Endothelial cell of umbilical vein (primary cell): ENCODE data around the gene HEYL. TPM values are rescaled to one million over a fixed set of nuclear protein-coding genes. Genes with fewer than 3 reads are reported as not detected.

Experiments
- BruUV-seq: library from RNA; stranded (reverse); fragments of 400-500 nt; replicated peaks from 2 replicates; lab custom pipeline; 2021; lab: Mats Ljungman, UMichigan
- CTCF ChIA-PET: fragments of 300-600, 350-600 bp; sonication (Branson Sonifier 250); formaldehyde crosslinking; loops from one replicate; lab custom pipeline; 2021; ENCODE audit warnings: antibody characterized with exemption, inconsistent platforms; lab: Charles Lee
- POLR2A ChIA-PET: fragments of 300-600, 350-600 bp; sonication (Branson Sonifier 250); formaldehyde crosslinking; loops from one replicate; lab custom pipeline; 2021; ENCODE audit warnings: antibody characterized with exemption, inconsistent platforms; lab: Charles Lee
- DNase-seq: peaks from one replicate; pipeline ENCODE4 v3.0.0-alpha.2; 2011; ENCODE audit warnings: low read depth, low spot score
- FAIRE-seq: peaks from 2 replicates; lab custom pipeline; 2011; peaks lifted over from hg19 to GRCh38; lab: Jason Lieb, UNC
- H2AFZ ChIP-seq: 2 replicates; pipeline ENCODE4 v1.6.0; 2012; ENCODE audit warnings: low read depth, low read length, control low read depth, inconsistent platforms
- H3K27ac ChIP-seq: 2 replicates; pipeline ENCODE4 v1.5.1; 2011; ENCODE audit warnings: low read depth, mild to moderate bottlenecking, control low read depth, low read length, moderate library complexity; ENCODE audit not compliant: insufficient read depth
- H3K27me3 ChIP-seq, 2 experiments: 2 replicates each; pipeline versions ENCODE4 v1.6.0 to v1.6.1; 2011; ENCODE audit warnings: low read length in 2 of 2, mixed read lengths in 1 of 2; ENCODE audit not compliant: control insufficient read depth in 2 of 2, insufficient read depth in 2 of 2
- H3K36me3 ChIP-seq, 2 experiments: 2 replicates in 1 of 2; 3 replicates in 1 of 2; pipeline ENCODE4 v1.5.1; 2011; ENCODE audit warnings: low read length in 2 of 2, mild to moderate bottlenecking in 1 of 2, moderate library complexity in 1 of 2; ENCODE audit not compliant: control insufficient read depth in 2 of 2, insufficient read depth in 2 of 2; ENCODE audit errors: extremely low read depth in 1 of 2
- H3K4me1 ChIP-seq: 3 replicates; pipeline ENCODE4 v1.5.1; 2011; ENCODE audit warnings: mild to moderate bottlenecking, low read length; ENCODE audit not compliant: control insufficient read depth, insufficient read depth; ENCODE audit errors: extremely low read depth
- H3K4me2 ChIP-seq: 2 replicates; pipeline ENCODE4 v1.6.1; 2011; ENCODE audit warnings: low read length, control low read depth, mixed read lengths; ENCODE audit not compliant: insufficient read depth
- H3K4me3 ChIP-seq, 3 experiments: fragments of 200-600 bp in 1 of 3; sonication (generic), shearing (Covaris generic) in 1 of 3; replicated peaks in 1 of 3; 2 replicates each; pipeline ENCODE4 v1.5.1; 2011 to 2016; ENCODE audit warnings: control low read depth in 3 of 3, low read length in 3 of 3, mild to moderate bottlenecking in 2 of 3, inconsistent platforms in 1 of 3, low read depth in 1 of 3, moderate library complexity in 1 of 3; ENCODE audit not compliant: insufficient read depth in 1 of 3
- H3K79me2 ChIP-seq: 2 replicates; pipeline ENCODE4 v1.6.0; 2012; ENCODE audit warnings: low read length, inconsistent platforms; ENCODE audit not compliant: control insufficient read depth, insufficient read depth
- H3K9ac ChIP-seq: replicated peaks from 2 replicates; pipeline ENCODE3; 2011; ENCODE audit warnings: low read length, control low read depth; ENCODE audit not compliant: insufficient read depth; ENCODE audit errors: extremely low read depth
- H3K9me1 ChIP-seq: replicated peaks from 3 replicates; pipeline ENCODE4 v1.6.0; 2011; ENCODE audit warnings: mild to moderate bottlenecking, low read length; ENCODE audit not compliant: control insufficient read depth, insufficient read depth; ENCODE audit errors: extremely low read depth
- H3K9me3 ChIP-seq: replicated peaks from 2 replicates; pipeline ENCODE4 v1.5.1; 2012; ENCODE audit warnings: low read length, inconsistent platforms; ENCODE audit not compliant: control insufficient read depth, insufficient read depth
- H4K20me1 ChIP-seq: replicated peaks from 2 replicates; pipeline ENCODE3; 2011; ENCODE audit warnings: mild to moderate bottlenecking, low read length; ENCODE audit not compliant: control insufficient read depth, insufficient read depth; ENCODE audit errors: extremely low read depth
- CTCF ChIP-seq, 2 donors: IDR thresholded peaks; 1 replicate in 1 of 2; 2 replicates in 1 of 2; pipeline ENCODE4 v1.5.1; 2011; ENCODE audit warnings: low read length in 2 of 2, mild to moderate bottlenecking in 2 of 2, moderate library complexity in 2 of 2, control low read depth in 1 of 2, inconsistent platforms in 1 of 2, low read depth in 1 of 2; ENCODE audit not compliant: insufficient read depth in 1 of 2; ENCODE audit errors: extremely low read depth in 1 of 2
- EZH2 ChIP-seq: IDR thresholded peaks from 2 replicates; pipeline ENCODE4 v1.6.1; 2012; ENCODE audit warnings: borderline replicate concordance, low read depth, mild to moderate bottlenecking, moderate library complexity, low read length, inconsistent platforms; ENCODE audit not compliant: severe bottlenecking
- FOS ChIP-seq: IDR thresholded peaks from 2 replicates; pipeline ENCODE4 v1.6.1; 2011; ENCODE audit warnings: mild to moderate bottlenecking, low read length, moderate library complexity, borderline replicate concordance; ENCODE audit not compliant: insufficient read depth
- GATA2 ChIP-seq: IDR thresholded peaks from 2 replicates; pipeline ENCODE4 v1.7.0; 2011; ENCODE audit warnings: low read depth, mild to moderate bottlenecking, moderate library complexity, mixed read lengths, low read length; ENCODE audit not compliant: insufficient read length, insufficient read depth
- JUN ChIP-seq: IDR thresholded peaks from 2 replicates; pipeline ENCODE4 v1.6.1; 2011; ENCODE audit warnings: borderline replicate concordance, low read depth; ENCODE audit not compliant: insufficient read length, insufficient read depth
- MAX ChIP-seq: IDR thresholded peaks from 2 replicates; pipeline ENCODE4 v1.6.1; 2011; ENCODE audit not compliant: insufficient read depth, insufficient read length
- MYC ChIP-seq: IDR thresholded peaks from one replicate; pipeline ENCODE4 v1.6.1; 2011; ENCODE audit warnings: mild to moderate bottlenecking, low read depth, low read length
- POLR2A ChIP-seq: IDR thresholded peaks from 2 replicates; pipeline ENCODE4 v1.6.1; 2012; ENCODE audit warnings: low read depth, mild to moderate bottlenecking, control low read depth, low read length
- POLR2AphosphoS5 ChIP-seq: IDR thresholded peaks from 2 replicates; pipeline ENCODE4 v1.6.1; 2012; ENCODE audit warnings: low read depth, mild to moderate bottlenecking, control low read depth, low read length, moderate library complexity; ENCODE audit not compliant: insufficient read depth
- dilution Hi-C: fragments of 300-500 bp; cut with MboI; formaldehyde crosslinking; loops from one replicate; pipeline ENCODE4 v1.15.0; 2019; ENCODE audit warnings: low sequenced_read_pairs; ENCODE audit not compliant: extremely low pct_ligation_motif_present
- intact Hi-C: fragments of 100-400 bp; cut with micrococcal nuclease; formaldehyde crosslinking; loops from one replicate; pipeline ENCODE4 v1.10.0; 2022
- polyA plus RNA-seq, 4 experiments: library from polyadenylated mRNA; depleted of rRNA in 3 of 4; stranded (reverse) in 3 of 4; unstranded in 1 of 4; fragments of >200 nt; gene quantifications; 2 replicates each; pipeline versions ENCODE4 v1.2.1 to v1.2.3, GENCODE V29; 2011 to 2012; ENCODE audit warnings: missing spikeins in 1 of 4
- total RNA-seq: library from RNA; stranded (reverse); gene quantifications from 2 replicates; pipeline ENCODE4 v1.2.3, GENCODE V29; 2021

The HEYL gene
- total and polyA plus RNA-seq, 2 donors (not counting 3 experiments of a cell fraction or from before 2014, with no cell fraction given): not detected

- no peaks in the 10 kb centered on the region for H3K9me3 ChIP-seq
Measured at GRCh38 chr1:39684313-39684664, 44.8 kb upstream of the HEYL start.

More at GRCh38 chr1:39684313-39684664, 44.8 kb upstream of the HEYL start:
- H3K4me1 ChIP-seq: no peaks in the 10 kb centered on the region
- ChIA-PET POLR2A (no interaction called here), CTCF (interaction anchor here (0.9 kb wide), 1 partner anchor 12 kb away, joined by 4 read pairs; the partner anchor contains the start of gene NT5C1A)
- FAIRE-seq: no peak
- H3K9ac ChIP-seq: no peak overlapping the region
- dilution Hi-C loops (no loop called here), intact Hi-C loops (no loop called here)
- no peak overlapping the region for H3K4me2 ChIP-seq
- TF ChIP-seq CTCF (IDR thresholded peaks at IDR 0.05; ENCODE audit: extremely low read depth in 1 of 2, insufficient read depth in 1 of 2, low read depth in 1 of 2, low read length in 2 of 2) (no peak), GATA2 (no peak), POLR2AphosphoS5 (no peak), JUN (no peak), MYC (no peak), FOS (no peak), POLR2A (no peak), EZH2 (no peak), MAX (no peak)
- H3K36me3 ChIP-seq: no peaks in the 10 kb centered on the region
- no peak overlapping the region for H3K4me3 ChIP-seq
- H2AFZ ChIP-seq: no peak overlapping the region
- no TSS peak for BruUV-seq
- peaks cover 61 to 63% of the 10 kb centered on the region in 2 experiments for H3K27me3 ChIP-seq
- H4K20me1 ChIP-seq: no peaks in the 10 kb centered on the region
- H3K79me2 ChIP-seq: no peaks in the 10 kb centered on the region
- H3K27ac ChIP-seq: no peak overlapping the region
- no peaks in the 10 kb centered on the region for H3K9me1 ChIP-seq
- no peak for DNase-seq
